GM19372 (cell line): ENCODE data around the gene NDOR1.

Experiments used
- ATAC-seq: cut with Tn5 transposase; IDR thresholded peaks from one replicate; pipeline ENCODE4 v1.9.1; 2021; ENCODE audit warnings: mild to moderate bottlenecking, low read depth, moderate library complexity; ENCODE audit not compliant: unreplicated experiment

The NDOR1 gene

DNA sequence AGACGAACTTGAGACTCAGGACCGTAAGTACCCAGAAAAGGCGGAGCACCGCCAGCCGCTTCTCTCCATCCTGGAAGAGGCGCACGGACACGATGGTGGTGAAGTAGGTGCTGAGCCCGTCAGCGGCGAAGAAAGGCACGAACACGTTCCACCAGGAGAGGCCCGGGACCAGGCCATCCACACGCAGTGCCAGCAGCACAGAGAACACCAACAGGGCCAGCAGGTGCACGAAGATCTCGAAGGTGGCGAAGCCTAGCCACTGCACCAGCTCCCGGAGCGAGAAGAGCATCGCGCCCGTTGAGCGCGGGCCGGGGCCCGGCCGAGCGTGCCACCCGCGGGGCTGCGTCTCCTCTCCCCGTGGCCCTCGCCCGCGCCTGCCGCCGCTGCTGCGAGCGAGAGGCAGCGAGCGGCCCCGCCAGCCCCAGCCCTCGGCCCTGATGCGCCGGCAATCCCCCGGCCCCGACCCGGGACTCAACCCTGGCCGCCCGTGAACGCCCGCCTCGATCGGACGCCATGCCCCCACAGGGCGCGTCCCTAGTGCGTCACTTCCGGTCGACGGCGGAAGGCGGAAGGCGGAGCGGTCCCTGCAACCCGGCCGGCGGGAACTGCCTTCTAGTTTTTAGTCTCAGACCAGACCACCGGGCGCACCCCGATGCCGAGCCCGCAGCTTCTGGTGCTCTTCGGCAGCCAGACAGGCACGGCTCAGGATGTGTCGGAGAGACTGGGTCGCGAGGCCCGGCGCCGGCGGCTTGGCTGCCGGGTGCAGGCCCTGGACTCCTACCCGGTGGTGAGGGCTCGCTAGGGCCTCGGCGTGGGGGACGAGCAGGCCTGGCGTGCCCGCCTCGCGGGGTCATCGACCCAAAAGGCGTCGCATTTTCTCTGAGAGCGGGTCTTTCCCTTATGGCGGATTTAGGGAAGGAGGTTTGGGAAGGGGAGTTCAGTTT lies at the start of gene NDOR1, which contains the start of gene TMEM203:
NDOR1 (plus strand) TSS at position 575 of the 944 bp plus-strand sequence; CDS start at position 653, 78 bp downstream.
TMEM203 (minus strand) TSS at position 523 of the 944 bp plus-strand sequence; CDS start at position 289, 234 bp downstream.
- ATAC-seq: no peak

- ATAC-seq: no peak
Measured at GRCh38 chr9:137156567-137157375, 48.7 kb upstream of the NDOR1 start.

DNA sequence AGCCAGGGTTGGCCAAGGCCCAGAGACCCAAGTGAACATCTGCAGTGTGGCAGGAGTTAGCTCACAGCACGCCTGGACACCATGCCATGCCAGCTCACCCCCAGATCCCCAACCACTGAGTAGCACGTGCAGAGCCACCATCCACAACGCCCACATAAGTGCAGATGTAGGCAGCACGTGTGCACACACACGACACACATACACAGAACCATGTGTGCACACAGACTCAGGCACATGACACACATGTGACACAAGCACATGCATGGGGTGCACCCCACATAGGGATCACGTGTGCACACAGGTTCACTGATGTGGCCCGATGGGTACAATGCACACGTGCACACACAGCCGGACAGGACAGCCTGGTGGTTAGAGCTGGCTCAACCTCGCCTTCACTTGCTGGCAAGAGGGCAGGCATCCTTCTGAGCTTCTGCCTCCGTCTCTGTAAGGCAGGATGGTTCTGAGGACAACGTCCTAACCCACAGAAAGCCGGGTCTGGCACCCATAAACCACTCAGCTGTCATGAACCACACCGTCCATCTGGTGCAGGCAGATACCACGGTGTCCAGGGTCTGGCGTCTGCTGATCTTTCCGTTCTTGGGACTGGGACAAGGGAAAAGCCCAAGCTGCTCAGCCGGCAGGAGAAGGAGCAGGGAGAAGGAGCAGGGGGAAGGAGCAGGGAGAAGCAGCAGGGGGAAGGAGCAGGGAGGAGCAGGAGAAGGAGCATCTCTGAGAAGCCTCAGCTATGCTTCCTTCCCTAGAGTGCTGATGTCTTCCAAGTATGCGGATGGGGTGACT lies 47.7 kb upstream of the NDOR1 start:
- ATAC-seq: no peak

GRCh38 chr9:137158625-137159024 lies 46.9 kb upstream of the NDOR1 start:
- no peak for ATAC-seq

DNA sequence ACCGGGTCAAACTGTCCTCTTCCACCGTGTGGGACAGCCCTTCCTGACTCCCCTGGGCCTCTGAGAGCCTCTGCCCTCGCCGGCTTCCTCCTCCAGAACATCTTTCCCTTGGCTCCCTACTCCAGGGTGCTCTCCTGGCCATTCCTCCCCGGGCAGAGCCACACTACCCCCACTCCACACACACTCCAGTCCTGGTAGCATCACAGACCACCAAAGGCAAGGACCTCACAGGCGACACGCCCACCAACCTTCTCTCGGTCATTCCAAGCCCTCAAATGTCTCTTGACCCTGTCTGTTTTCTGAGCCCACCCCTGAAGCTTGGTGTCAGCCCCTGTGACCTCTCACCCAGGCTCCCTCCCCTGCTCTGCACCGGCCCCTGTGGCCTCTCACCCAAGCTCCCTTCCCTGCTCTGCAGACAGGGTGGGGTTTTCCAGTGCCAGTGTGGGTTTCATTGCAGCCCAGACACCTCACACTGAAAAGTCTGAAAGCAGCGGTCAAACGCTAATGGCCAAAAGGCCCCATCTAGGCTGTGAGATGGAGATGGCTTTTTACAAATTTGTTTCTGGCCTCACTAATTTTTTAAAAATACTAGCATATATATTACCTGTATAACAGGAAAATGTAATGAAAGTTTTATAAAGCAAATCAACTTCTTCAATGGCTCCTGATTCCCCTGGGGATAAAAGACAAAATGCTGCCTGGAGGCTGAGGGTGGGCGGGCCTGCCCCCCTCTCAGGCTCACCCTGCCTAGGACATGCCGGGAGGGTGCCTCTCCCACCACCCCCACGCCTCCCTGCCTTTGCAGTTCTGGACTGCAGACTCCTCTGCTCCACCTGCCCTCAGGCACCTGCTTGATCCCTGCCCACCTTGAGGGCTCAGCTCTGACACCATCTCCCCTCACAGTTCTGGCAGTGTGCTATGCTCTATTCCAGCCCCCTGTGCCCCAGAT lies 46.1 kb upstream of the NDOR1 start:
- no peak for ATAC-seq

- no peak for ATAC-seq
Measured at GRCh38 chr9:137160054-137160425, 45.5 kb upstream of the NDOR1 start.

- no peak for ATAC-seq
Measured at GRCh38 chr9:137160716-137161557, 44.6 kb upstream of the NDOR1 start.

- ATAC-seq: no peak
Measured at GRCh38 chr9:137161558-137162486, 43.7 kb upstream of the NDOR1 start.

DNA sequence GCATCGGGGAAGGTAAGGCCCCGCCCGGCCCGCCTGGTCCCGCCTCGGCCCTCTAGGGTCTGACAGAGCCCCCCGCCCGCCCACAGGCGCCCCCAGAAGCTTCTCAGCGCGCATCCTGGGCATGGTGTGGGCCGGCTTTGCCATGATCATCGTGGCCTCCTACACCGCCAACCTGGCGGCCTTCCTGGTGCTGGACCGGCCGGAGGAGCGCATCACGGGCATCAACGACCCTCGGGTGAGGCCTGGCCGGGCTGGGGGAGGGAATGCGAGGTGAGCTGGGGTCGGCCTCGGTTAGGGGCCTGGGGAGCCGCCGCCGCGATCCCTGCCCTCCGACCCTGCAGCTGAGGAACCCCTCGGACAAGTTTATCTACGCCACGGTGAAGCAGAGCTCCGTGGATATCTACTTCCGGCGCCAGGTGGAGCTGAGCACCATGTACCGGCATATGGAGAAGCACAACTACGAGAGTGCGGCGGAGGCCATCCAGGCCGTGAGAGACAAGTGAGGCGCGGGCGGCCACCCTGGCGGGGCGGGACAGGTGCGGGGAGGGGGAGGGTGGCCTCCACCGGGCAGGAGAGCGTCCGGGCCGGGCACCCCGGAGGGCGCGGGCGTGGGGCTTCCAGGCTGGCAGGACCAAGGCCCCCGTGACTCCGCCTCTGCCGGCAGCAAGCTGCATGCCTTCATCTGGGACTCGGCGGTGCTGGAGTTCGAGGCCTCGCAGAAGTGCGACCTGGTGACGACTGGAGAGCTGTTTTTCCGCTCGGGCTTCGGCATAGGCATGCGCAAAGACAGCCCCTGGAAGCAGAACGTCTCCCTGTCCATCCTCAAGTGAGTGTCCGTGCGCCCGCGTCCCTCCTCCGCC lies 42.8 kb upstream of the NDOR1 start:
- no peak for ATAC-seq

DNA sequence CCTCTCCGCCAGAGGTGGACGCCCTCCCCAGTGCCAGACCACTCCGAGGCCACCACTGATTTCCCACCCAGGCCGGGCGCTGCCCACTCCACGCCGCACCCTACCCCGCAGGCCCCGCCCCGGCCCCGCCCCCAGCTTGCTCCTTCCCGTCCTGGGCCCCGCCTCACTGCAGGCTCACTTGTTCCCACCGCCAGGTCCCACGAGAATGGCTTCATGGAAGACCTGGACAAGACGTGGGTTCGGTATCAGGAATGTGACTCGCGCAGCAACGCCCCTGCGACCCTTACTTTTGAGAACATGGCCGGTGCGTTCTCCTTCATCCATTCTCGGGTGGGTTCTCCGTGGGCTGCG lies 42.2 kb upstream of the NDOR1 start:
- ATAC-seq: no peak

- no peak for ATAC-seq
Measured at GRCh38 chr9:137163805-137164204, 41.7 kb upstream of the NDOR1 start.

DNA sequence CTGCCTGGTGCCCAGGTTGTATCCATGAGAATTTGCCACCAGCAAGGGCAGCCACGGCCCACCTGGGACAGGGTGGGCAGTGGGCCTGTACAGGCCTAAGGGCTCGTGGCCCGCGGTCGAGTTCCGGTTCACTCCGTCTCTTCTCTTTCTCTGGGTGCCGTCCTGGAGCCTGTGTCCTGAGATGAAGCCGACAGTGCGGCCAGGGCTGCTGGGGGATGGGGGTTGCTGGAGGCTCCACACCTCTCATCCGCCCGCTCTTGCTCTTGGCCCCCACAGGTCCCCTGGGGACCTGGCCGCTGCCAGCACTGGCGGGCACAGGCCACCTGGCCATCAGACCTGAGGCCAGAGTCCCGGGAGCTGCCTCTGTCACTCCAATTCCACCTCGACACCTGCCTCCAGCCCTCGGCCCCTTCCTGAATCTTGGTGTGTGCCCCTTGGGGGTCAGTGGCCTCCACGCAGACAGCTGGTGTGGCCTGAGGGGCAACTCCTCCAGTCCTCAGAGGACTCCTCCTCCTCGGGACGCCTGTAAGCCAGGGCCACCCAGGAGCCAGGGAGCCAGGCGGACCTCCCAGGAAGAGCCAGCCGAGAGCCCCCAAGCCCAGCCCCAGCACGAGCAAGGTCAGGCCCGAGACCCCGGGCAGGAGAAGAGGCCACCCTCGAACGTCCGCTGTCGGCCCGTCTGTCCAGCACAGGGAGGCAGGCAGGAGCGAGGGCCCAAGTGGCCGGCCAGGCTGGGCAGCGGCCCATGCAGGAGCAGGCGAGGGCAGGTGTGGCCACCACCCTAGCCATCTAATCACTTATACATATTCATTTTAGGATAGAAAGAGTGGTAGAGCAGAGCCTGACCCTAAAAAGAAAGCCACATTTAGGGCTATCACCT lies 40.9 kb upstream of the NDOR1 start:
- ATAC-seq: no peak

DNA sequence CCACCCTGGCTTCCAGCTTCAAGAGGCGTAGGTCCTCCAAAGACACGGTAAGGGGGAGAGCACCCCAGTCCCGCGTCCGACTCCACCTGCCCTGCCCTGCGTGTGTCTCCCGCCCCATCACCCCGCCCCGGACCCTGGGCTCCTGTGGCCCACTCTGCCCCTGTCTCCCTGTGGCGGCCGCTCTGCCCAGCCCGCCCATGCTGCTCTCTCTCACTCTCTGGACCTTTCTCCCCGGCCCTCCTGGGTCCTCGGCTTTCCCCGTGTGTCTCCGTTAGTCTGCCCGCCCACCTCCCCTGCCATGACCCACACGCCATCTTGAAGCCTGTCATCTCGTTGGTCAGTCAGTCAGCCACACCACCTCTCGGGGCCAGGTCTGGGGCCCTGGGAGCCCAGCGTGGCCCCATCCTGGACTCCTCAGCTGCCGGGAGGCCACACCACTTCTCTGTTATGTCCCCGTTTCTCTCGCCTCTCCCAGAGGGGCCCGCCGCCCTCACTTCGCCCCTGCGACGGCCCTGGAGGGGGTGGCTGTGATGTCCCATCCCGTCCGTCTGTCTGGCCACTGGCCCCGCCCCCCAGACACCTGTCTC lies 40.2 kb upstream of the NDOR1 start:
- ATAC-seq: no peak

DNA sequence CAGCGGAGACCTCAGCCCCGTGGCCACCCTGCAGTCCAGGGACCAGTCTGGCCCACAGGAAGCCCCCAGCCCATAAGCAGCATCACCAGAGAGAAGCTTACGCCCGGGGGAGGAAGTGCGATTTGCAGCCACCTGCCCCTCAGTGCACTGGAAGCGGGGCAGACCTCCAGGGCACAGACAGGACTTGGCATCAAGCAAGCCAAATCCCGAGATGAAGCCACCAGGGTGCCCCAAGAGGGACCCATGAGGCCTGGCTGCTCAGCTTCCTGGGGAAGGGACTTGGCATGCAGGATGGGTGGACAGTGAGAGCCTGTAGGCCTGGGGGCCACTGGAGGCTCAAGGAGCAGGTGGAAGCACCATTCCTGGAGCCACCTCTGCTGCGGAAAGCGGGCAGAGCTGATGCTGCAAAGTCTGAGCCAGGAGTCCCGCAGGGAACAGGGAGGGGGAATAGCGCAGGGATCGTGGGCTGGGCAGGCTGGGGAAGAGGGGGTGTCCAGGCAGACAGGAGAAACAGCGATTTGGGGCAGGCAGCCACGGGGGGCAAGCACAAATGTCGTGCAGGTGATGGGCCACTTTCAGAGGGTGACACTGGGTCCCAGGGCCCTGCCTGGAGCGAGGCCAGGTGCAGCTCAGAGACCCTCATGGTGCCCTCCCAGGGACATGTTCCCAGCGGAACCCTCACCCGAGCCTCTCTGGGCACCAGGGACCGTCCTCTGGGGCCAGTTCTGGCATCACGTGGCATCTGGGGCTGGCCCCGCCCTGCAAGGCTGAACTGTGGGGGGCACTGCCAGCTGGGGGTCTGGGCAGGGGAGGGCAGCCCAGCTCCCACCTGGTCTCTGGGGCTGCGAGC lies 38.9 kb upstream of the NDOR1 start:
- no peak for ATAC-seq
